K562 (cell line): ENCODE measurements around the gene EBI3. TPM values are rescaled to one million over a fixed set of nuclear protein-coding genes. Genes with fewer than 3 reads are reported as not detected.

Experiments used
- DNMT1 ChIP-seq: fragments of 450-650 bp; IDR thresholded peaks from 2 replicates; pipeline ENCODE4 v1.6.1; 2016; ENCODE audit warnings: antibody characterized with exemption, mild to moderate bottlenecking
- GTF2E2 ChIP-seq: fragments of 200-800 bp; sonication (Bioruptor generic); IDR thresholded peaks from 2 replicates; pipeline ENCODE4 v1.6.1; 2016; ENCODE audit warnings: missing genetic modification characterization, missing compliant biosample characterization
- HNRNPL ChIP-seq: fragments of 200-400 bp; formaldehyde crosslinking; IDR thresholded peaks from 2 replicates; pipeline ENCODE4 v1.6.1; 2017; ENCODE audit warnings: low read depth, mild to moderate bottlenecking, low read length
- MIER1 ChIP-seq: fragments of 450-650 bp; IDR thresholded peaks from 2 replicates; pipeline ENCODE4 v1.6.1; 2016; ENCODE audit warnings: antibody characterized with exemption, mild to moderate bottlenecking, low read depth
- NRF1 ChIP-seq, 2 experiments: fragments of 450-650 bp; IDR thresholded peaks in 1 of 2; conservative IDR thresholded peaks in 1 of 2; 2 replicates each; pipeline ENCODE4 v1.6.1; 2014; ENCODE audit warnings: mild to moderate bottlenecking in 2 of 2
- ZNF217 ChIP-seq: sonication (generic); formaldehyde crosslinking; IDR thresholded peaks from 2 replicates; pipeline ENCODE4 v1.8.0; 2022; ENCODE audit warnings: mild to moderate bottlenecking, missing genetic modification reagents
- polyA plus RNA-seq, 8 experiments: library from polyadenylated mRNA; depleted of rRNA in 4 of 8; stranded (reverse) in 5 of 8; unstranded in 3 of 8; fragments of >200 nt; fragmentation: Nextera tagmentation in 2 of 8; fragmentation: Illumina TruSeq in 1 of 8; extraction: Ambion mirVana in 2 of 8; extraction: Trizol in 1 of 8; gene quantifications; 2 replicates each; pipeline versions ENCODE4 v1.2.1 to v1.2.3, GENCODE V29; 2011 to 2014; ENCODE audit warnings: inconsistent platforms in 1 of 8, missing spikeins in 1 of 8
- total RNA-seq, 7 experiments: library from RNA; depleted of rRNA in 6 of 7; stranded (reverse); fragments of >200 nt in 6 of 7; fragmentation: Illumina TruSeq in 2 of 7; extraction: Trizol in 2 of 7; gene quantifications; 2 replicates each; pipeline versions ENCODE4 v1.2.1 to v1.2.3, GENCODE V29; 2011 to 2021; ENCODE audit warnings: low replicate concordance in 1 of 7
- TF ChIP-seq, protein P1 (sequence below), 2 experiments: fragments of 450-650 bp in 1 of 2; IDR thresholded peaks; 2 replicates each; pipeline ENCODE4 v1.6.1; 2011 to 2017; ENCODE audit warnings: low read depth in 2 of 2, antibody characterized with exemption in 1 of 2, borderline replicate concordance in 1 of 2, low read length in 1 of 2, mild to moderate bottlenecking in 1 of 2, mixed read lengths in 1 of 2; ENCODE audit not compliant: control insufficient read depth in 1 of 2
- TF ChIP-seq, protein P2 (sequence below), 2 experiments: fragments of 250-450 bp in 1 of 2; fragments of 450-650 bp in 1 of 2; sonication (Bioruptor Pico) in 1 of 2; IDR thresholded peaks; 2 replicates each; pipeline versions ENCODE4 v1.6.1 to v1.8.0; 2016 to 2021; ENCODE audit warnings: mild to moderate bottlenecking in 2 of 2, moderate library complexity in 2 of 2, missing compliant biosample characterization in 1 of 2, missing genetic modification characterization in 1 of 2
- TF ChIP-seq, protein P3 (sequence below): fragments of 250-450 bp; sonication (Bioruptor Pico); IDR thresholded peaks from 2 replicates; pipeline ENCODE4 v1.4.0; 2020; ENCODE audit warnings: mild to moderate bottlenecking, moderate library complexity
- TF ChIP-seq, protein P4 (sequence below), 2 experiments: fragments of 450-650 bp; IDR thresholded peaks; 2 replicates each; pipeline ENCODE4 v1.6.1; 2018; ENCODE audit warnings: mild to moderate bottlenecking in 2 of 2, low read depth in 1 of 2; ENCODE audit not compliant: partially characterized antibody in 2 of 2
- TF ChIP-seq, protein P5 (sequence below): fragments of 450-650 bp; formaldehyde crosslinking; IDR thresholded peaks from 2 replicates; pipeline ENCODE4 v1.4.0; 2020; ENCODE audit warnings: mild to moderate bottlenecking, mixed read lengths
- TF ChIP-seq, protein P6 (sequence below): fragments of 250-450 bp; sonication (Bioruptor Pico); IDR thresholded peaks from 2 replicates; pipeline ENCODE4 v1.8.0; 2022; ENCODE audit warnings: inconsistent platforms, mild to moderate bottlenecking, moderate library complexity, borderline replicate concordance

The EBI3 gene
- total and polyA plus RNA-seq, 9 of the 15 experiments (the other 6 are each of a cell fraction or from before 2014, with no cell fraction given), result 0.08 to 0.35 (median 0.22) TPM; not detected in 6

DNA sequence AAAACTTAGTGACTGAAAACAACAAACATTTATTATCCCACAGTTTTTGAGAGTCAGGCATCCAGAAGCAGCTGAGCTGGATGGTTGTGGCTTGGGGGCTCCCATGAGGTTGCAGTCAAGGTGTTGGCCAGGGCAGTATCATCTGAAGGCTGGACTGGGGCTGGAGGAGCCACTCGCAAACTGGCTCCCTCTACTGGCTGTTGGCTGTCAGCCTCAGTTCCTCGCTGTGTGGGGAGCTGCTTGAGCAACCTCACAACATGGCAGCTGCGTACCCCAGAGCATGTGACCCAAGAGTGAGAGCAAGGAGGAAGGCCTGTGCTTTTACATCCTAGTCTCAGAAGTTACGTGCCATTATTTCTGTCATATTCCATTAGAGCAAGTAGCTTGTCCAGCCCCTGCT, 27.2 kb downstream of the EBI3 start (continued):
- TF ChIP-seq, protein P1, sequence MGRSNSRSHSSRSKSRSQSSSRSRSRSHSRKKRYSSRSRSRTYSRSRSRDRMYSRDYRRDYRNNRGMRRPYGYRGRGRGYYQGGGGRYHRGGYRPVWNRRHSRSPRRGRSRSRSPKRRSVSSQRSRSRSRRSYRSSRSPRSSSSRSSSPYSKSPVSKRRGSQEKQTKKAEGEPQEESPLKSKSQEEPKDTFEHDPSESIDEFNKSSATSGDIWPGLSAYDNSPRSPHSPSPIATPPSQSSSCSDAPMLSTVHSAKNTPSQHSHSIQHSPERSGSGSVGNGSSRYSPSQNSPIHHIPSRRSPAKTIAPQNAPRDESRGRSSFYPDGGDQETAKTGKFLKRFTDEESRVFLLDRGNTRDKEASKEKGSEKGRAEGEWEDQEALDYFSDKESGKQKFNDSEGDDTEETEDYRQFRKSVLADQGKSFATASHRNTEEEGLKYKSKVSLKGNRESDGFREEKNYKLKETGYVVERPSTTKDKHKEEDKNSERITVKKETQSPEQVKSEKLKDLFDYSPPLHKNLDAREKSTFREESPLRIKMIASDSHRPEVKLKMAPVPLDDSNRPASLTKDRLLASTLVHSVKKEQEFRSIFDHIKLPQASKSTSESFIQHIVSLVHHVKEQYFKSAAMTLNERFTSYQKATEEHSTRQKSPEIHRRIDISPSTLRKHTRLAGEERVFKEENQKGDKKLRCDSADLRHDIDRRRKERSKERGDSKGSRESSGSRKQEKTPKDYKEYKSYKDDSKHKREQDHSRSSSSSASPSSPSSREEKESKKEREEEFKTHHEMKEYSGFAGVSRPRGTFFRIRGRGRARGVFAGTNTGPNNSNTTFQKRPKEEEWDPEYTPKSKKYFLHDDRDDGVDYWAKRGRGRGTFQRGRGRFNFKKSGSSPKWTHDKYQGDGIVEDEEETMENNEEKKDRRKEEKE (IDR thresholded peaks at IDR 0.05; ENCODE audit: borderline replicate concordance in 1 of 2, control insufficient read depth in 1 of 2, low read depth in 2 of 2, low read length in 1 of 2), result no peak
- TF ChIP-seq, protein P2, sequence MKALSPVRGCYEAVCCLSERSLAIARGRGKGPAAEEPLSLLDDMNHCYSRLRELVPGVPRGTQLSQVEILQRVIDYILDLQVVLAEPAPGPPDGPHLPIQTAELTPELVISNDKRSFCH (CRISPR knock-in tag; IDR thresholded peaks at IDR 0.05), result no peak
- TF ChIP-seq, protein P2 (tag; IDR thresholded peaks at IDR 0.05), result no peak
- no peak for TF ChIP-seq HNRNPL
- TF ChIP-seq GTF2E2, result no peak
- TF ChIP-seq, protein P3, sequence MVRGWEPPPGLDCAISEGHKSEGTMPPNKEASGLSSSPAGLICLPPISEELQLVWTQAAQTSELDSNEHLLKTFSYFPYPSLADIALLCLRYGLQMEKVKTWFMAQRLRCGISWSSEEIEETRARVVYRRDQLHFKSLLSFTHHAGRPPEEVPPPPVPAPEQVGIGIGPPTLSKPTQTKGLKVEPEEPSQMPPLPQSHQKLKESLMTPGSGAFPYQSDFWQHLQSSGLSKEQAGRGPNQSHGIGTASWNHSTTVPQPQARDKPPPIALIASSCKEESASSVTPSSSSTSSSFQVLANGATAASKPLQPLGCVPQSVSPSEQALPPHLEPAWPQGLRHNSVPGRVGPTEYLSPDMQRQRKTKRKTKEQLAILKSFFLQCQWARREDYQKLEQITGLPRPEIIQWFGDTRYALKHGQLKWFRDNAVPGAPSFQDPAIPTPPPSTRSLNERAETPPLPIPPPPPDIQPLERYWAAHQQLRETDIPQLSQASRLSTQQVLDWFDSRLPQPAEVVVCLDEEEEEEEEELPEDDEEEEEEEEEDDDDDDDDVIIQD (CRISPR knock-in tag), result no peak
- TF ChIP-seq DNMT1, result no peak
- no peak for TF ChIP-seq NRF1 (conservative IDR thresholded peaks at IDR 0.05 in 1 of 2, IDR thresholded peaks at IDR 0.05 in 1 of 2)
- TF ChIP-seq ZNF217 (CRISPR knock-in tag), result no peak
- no peak for TF ChIP-seq MIER1
- TF ChIP-seq, protein P4, sequence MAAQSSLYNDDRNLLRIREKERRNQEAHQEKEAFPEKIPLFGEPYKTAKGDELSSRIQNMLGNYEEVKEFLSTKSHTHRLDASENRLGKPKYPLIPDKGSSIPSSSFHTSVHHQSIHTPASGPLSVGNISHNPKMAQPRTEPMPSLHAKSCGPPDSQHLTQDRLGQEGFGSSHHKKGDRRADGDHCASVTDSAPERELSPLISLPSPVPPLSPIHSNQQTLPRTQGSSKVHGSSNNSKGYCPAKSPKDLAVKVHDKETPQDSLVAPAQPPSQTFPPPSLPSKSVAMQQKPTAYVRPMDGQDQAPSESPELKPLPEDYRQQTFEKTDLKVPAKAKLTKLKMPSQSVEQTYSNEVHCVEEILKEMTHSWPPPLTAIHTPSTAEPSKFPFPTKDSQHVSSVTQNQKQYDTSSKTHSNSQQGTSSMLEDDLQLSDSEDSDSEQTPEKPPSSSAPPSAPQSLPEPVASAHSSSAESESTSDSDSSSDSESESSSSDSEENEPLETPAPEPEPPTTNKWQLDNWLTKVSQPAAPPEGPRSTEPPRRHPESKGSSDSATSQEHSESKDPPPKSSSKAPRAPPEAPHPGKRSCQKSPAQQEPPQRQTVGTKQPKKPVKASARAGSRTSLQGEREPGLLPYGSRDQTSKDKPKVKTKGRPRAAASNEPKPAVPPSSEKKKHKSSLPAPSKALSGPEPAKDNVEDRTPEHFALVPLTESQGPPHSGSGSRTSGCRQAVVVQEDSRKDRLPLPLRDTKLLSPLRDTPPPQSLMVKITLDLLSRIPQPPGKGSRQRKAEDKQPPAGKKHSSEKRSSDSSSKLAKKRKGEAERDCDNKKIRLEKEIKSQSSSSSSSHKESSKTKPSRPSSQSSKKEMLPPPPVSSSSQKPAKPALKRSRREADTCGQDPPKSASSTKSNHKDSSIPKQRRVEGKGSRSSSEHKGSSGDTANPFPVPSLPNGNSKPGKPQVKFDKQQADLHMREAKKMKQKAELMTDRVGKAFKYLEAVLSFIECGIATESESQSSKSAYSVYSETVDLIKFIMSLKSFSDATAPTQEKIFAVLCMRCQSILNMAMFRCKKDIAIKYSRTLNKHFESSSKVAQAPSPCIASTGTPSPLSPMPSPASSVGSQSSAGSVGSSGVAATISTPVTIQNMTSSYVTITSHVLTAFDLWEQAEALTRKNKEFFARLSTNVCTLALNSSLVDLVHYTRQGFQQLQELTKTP (IDR thresholded peaks at IDR 0.05; ENCODE audit: low read depth in 1 of 2, partially characterized antibody in 2 of 2), result no peak
- TF ChIP-seq, protein P5, sequence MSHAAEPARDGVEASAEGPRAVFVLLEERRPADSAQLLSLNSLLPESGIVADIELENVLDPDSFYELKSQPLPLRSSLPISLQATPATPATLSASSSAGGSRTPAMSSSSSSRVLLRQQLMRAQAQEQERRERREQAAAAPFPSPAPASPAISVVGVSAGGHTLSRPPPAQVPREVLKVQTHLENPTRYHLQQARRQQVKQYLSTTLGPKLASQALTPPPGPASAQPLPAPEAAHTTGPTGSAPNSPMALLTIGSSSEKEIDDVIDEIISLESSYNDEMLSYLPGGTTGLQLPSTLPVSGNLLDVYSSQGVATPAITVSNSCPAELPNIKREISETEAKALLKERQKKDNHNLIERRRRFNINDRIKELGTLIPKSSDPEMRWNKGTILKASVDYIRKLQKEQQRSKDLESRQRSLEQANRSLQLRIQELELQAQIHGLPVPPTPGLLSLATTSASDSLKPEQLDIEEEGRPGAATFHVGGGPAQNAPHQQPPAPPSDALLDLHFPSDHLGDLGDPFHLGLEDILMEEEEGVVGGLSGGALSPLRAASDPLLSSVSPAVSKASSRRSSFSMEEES, result no peak
- TF ChIP-seq, protein P6, sequence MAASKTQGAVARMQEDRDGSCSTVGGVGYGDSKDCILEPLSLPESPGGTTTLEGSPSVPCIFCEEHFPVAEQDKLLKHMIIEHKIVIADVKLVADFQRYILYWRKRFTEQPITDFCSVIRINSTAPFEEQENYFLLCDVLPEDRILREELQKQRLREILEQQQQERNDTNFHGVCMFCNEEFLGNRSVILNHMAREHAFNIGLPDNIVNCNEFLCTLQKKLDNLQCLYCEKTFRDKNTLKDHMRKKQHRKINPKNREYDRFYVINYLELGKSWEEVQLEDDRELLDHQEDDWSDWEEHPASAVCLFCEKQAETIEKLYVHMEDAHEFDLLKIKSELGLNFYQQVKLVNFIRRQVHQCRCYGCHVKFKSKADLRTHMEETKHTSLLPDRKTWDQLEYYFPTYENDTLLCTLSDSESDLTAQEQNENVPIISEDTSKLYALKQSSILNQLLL (CRISPR knock-in tag), result no peak
